Ramos (cell line): ENCODE measurements around the gene AJAP1.

ENCODE experiments used
- in situ Hi-C: fragments of 300-500 bp; cut with MboI; formaldehyde crosslinking; loops from one replicate; pipeline ENCODE4 v1.14.3; 2022; ENCODE audit warnings: low sequenced_read_pairs; ENCODE audit not compliant: unreplicated experiment

AJAP1 gene

DNA sequence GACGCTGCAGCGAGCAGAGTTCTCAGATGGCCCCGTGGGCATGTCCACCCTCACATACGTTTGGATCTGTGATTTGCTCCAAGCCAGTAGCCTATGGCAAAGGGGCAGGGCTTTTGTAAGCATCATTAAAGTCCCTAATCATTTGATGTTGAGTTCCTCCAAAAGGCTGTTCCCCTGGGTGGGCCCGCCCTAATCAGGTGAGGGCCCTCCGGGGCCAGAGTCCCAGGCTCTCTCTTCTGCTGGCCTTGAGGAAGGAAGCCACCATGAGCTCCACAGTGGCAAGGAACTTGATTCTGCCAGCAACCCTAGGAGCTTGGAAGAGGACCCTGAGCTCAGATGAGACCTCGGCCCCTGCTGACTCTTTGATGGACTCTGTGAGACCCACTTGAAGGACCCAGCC, 25.4 kb upstream of the AJAP1 start:
- in situ Hi-C loops: no loop called here

DNA sequence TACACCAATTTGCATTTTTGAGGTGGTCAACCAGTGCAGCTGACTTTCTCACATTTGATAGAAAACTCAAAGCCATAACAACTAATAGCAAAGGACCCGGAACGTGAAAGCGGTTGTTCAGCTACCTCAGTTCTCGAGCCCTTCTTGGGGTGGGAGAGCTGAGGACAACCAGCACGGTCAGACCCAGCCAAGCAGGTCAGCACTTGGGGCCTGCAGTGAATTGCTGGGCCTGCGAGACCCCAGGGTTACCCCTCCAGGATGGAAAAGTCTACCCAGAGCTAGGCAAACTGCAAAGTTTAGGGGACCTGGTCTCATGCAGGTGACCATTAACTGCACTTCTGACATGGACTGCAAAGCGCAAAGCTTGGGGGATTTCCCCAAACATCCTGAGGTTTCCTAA, 23.8 kb upstream of the AJAP1 start:
- in situ Hi-C loops: no loop called here

DNA sequence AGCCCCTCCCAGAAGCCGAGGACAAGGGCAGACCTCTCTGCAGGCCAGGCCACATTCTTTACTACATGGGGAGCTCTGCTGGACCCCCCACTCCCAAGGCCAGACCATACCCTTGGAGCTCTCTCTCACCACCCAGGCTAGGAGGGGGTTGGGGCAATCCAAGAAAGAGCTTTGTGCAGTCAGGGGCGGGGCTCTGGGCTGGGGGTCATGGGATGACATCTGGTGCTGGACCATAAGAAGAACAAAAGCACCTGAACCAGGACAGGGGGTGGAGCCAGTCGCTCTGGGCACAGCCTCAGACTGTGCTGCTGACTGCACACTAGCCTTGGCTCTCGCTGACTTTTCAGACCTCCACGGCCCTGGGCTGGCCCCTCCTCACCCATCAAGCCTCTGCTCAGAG, 23.1 kb upstream of the AJAP1 start:
- in situ Hi-C loops: no loop called here

DNA sequence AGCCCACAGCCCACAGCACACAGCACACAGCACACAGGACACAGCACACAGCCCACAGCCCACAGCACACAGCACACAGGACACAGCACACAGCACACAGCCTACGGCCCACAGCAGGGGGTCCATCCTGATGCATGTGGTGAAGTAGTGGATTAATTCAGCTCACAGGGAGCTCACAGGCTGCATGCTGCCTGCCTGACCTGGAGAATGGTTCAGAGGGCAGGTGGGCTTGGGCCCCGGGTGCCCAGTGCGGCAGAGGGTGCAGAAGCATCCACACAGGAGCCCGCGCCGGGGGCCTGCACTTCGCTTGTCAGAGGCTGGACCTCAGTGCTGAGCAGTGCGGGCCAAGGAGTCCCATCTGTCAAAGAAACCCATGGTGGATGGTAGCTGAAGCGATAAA, 21.1 kb upstream of the AJAP1 start:
- in situ Hi-C loops: no loop called here

DNA sequence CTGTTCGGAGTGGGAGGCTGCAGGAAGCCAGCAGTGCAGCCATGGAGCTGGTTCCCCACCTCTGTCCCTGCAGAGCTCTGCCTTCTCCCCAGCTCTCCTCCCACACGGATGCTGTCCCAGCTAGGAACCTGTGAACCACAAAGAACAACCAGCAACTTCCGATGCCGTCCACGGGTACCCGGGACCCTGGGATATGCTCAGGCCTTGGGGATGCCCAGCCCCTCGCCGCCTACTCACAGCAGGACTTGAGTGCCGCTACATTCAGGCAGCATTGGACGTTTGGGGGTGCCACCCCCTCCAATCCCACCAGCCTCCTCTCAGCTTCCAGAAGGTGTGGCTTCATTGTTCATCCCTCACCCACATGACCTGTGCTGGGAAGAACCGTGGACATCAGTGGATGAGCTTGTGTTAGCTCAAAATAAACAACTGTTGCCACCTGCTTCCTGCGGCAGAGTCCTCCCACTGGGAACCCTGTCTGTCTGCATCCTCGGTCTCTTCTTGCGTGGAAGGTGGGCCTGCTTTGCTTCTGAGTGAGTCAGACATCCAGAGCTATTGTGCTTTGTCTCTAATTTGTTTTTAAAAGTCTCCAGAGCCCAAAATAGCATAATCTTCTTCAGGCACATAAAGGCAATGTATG, 20.1 kb upstream of the AJAP1 start:
- in situ Hi-C loops: no loop called here

DNA sequence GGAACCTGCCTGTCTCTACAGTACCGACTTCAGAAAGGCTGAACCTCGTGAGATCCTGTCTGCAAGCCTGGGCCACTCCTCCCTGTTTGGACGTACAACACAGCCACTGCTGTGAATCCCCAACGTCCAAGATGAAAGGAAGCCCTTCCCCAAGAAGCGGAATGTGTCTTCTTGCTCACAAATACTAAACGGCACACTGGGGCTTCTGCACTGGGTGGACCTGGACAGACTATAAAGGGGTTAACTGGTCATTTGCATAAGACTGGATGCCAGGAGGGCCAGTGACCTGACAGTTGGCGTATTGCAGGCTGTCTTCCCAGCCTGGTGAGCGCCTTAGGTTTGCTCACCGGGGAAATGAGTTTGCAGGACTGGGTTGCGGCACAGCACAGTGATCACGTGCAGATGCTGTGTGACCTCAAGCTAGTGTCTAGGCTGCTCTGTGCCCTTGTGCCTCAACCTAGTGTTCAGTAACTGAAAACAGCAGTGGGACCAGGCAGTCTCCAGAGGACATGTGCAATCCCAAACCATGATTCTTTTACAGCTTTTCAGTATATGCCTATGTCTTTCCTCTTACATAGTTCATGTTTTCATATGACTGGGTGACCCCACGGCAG, 19.5 kb upstream of the AJAP1 start:
- in situ Hi-C loops: no loop called here

DNA sequence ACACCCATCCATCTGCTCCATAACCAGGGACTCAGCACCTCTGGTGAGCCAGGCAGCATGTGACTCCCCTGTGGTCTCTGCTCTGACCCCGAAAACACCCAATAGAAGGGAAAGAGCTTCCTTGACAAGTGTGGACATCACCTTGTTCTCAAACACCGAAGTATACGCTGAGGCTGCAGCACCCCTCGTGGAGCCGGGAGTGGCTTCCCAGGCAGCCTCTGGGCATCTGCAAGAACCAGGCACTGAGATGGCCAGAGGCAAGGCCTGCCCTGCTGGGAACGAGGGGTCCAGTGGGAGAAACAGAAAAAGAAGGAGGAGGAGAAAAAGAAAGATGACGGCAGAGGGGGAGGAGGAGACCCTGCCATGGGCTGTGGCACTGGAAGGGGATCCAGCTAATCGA, 18.2 kb upstream of the AJAP1 start:
- in situ Hi-C loops: no loop called here

DNA sequence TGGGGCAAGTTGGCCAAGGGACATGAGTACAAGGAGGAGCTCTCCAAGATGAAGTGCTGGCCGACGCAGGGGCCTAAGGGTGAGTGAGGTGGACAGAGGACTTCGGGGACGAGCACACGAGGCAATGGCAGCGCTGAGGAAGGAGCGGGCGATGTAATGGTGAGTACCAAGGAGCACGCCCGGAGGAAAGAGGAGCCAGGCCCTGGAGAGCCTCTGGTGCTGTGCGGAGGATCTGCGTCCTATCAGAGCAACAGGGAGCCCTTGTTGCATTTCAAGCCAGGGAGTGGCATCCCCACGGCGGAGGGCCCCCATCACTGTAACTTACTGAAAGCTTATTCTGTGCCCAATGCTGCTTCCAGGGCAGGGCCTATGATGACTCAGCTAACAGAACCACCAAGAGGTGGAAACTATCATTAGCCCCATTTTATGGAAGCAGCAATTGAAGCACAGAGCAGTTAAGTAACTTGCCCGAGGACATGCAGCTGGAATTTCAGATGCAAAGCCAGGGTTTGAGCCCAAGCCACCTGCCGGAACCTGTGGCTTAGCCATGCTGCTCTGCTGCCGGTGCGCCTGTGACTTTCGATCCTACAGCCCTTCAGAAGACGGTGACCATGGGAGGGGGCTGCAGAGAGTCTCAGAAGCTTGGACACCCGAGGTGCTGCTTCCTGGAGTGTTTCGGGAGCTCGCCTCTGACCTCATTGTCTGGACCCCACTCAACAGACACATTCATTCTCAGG, 17.6 kb upstream of the AJAP1 start:
- in situ Hi-C loops: no loop called here

DNA sequence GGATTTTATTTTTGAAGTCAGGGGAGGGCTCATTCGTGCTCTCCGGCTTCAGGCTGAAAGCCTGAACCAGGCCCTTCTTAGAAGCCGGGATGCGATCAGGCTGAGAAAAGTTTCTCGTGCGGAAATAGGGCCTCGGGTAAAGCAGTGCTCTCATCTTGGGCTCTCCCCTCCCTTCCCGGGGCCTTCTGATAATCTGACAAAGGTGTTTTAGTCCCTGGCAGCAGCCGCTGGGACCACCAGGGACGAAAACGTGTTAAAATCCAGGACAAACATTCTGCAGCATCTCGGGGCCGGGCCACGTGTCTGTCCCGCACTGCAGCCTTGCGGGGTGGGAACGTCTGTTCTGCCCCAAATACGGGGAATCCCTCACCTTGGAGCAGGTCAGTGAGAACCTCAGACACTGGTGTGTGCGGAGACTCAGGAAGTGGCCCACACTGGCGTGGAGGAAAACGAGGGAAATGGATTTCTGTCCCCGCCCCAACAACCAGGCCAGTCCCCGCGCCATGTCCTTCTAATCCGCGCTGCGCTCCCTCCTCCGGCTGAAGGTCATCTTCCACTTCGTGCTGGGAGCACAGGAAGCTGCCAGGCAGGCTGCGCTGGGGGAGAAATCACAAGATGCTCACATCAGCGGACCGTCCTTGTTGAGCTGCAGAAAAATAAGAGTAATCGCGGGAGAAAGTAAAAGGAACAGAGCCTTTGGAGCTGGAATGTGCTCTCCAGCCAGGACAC, 16.6 kb upstream of the AJAP1 start:
- in situ Hi-C loops: no loop called here

DNA sequence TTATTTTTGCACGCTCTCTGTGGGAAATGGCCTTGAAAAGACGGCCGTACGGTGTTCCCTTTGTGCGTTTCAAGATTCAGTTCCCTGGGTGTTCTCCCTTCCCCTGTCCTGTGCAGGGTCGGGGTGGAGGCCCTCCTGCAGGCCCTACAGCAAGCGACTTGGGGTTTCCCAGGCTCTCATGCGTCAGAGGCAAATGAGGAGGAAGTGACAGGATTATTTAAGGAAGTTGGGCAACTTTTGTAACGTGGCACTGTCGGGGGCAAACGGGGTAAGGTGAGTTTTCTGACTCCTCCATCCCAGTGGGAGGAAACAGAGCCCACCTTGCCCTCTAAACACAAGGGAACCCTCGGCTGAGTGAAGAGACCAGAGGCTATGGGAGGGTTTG, 16.1 kb upstream of the AJAP1 start:
- in situ Hi-C loops: no loop called here

DNA sequence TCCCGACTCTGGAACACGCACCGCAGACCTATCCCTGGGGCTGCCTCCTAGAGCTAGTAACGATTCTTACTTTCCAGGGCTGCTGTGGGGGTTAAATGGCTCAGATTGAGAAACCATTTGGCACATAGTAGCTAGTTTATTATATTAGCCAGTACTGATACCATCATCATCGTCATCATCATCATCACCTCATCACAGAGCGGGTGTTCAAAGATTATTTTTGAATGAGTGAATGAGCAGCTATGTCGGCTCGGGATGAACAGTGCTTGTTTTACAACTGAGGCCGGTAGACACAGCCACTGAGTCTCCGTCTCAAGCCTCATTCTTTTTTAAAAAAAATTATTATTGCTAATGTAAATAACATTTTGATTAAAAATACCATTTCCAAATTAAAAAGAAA, 13.5 kb upstream of the AJAP1 start:
- in situ Hi-C loops: no loop called here

DNA sequence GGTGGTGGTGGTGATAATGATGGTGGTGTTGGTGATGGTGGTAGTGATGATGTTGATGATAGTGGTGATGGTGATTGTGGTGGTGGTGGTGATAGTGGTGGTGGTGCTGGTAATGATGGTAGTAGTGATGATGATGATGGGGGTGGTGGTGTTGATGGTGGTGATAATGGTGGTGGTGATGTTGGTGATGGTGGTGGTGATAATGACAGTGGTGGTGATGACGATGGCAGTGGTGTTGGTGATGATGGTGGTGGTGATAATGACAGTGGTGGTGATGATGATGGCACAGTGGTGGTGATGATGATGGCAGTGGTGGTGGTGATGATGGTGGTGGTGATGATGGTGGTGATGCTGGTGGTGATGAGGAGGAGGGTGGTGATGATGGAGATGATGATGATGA, 7.0 kb upstream of the AJAP1 start:
- in situ Hi-C loops: no loop called here

DNA sequence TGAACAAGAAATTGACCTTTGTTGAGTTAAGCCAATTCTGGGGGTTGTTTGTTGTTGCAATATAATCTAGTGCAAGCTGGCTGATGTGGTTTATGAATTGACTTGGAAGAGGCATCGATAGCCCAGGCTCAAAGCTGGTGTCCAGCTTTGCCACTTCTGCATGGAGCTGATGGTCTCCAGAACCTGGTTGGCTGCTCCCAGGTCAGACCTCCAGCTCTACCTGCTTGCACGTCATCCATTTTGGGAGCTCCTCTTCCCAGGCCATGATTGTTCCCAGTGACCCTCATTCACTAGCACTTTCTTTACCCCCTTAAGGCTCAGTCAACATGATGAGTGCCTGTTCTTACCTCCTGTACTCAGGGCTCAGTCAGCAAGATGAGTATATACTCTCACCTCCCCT, 5.8 kb upstream of the AJAP1 start:
- in situ Hi-C loops: no loop called here

DNA sequence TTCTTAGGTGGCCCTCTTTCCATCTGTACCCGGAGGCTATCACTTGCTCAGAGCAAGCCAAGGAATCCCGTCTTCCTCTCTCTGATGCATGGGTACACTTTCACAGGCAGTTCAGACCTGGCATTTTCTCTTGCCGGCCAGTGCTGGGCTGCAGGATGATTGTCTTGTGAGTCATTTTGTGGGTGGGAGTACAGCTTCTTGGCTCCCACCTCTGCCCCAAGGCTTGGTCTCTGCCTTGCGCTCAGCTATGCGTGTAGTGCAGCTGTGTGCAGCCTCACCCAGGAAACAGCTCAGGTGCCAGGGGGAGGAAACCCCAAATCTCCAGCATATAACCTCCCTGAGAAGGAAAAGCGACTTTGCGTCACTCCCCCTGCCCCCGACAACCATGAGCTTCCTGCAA, 3.9 kb upstream of the AJAP1 start:
- in situ Hi-C loops: loop anchor here (25.0 kb wide), 1 partner anchor 162 kb away; no protein-coding TSS in a partner anchor

DNA sequence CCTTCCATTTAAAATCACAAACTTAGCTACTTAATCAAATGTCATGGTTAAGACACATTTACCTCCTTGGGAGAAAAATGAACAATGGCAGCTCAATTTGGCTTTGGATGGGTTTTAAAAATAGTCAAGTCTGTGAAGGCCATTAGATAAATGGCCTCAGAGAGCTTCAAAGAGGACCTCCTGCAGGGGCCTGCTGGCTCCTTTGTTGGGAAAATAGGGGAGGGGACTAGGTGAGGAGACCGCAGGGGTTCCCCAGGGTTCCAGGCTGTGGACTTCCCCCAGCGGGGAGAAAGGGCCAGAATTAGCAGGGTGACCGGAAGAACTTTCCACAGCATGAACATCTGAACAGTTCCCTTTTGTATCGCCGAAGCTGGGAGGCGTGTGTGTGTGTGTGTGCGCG, 3.4 kb upstream of the AJAP1 start:
- in situ Hi-C loops: loop anchor here (25.0 kb wide), 1 partner anchor 161 kb away; no protein-coding TSS in a partner anchor

DNA sequence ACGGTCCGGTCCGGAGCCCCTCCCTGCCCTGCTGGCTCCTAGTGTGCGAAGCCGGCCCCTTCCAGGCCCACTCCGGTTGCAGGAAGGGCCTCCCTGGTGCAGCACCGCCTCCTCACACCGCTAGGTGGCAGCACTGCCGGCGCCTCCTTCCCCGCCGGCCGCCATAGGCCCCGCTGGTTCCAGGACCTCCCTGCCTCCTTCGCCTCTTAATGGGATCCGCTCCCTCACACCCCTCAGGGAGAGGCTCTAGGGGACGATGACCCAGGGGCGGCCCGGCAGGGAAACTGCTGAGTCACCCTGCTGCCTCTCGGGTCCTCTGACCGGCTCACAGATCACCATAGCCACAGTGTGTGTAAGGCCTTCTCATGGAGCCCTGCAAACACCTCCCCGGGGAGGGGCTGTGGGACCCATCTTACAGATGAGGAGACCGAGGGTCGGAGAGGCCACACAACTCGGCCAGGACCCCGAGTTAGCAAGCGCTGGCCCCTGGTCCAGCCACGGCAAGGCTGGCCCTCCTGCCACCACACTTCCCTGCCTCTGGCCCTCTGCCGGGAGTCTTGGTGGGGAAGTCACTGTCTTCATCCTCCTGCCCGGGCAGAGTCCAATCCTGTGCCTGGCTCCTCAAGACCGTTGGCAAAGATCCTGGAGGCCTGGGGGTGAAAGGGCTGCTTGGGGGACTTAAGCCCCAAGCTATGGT, 1.6 kb upstream of the AJAP1 start:
- in situ Hi-C loops: loop anchor here (25.0 kb wide), 1 partner anchor 160 kb away; no protein-coding TSS in a partner anchor

DNA sequence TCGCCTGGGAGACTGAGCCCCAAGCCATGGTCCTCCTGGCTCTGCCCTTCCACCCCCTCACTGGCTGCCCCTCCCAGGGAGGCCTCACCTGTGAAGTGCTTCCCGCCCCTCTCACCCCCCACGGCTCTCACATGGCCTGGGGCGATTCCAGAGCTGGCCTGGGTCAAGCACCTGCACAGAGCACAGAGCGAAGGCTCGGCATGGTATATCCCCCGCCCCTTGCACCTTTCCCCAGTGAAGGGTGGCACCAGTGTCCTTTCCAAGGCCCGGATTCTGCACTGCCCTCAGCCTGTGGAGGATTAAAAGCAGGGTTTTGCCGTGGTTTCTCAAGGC, 1.1 kb upstream of the AJAP1 start:
- in situ Hi-C loops: loop anchor here (25.0 kb wide), 1 partner anchor 159 kb away; no protein-coding TSS in a partner anchor

DNA sequence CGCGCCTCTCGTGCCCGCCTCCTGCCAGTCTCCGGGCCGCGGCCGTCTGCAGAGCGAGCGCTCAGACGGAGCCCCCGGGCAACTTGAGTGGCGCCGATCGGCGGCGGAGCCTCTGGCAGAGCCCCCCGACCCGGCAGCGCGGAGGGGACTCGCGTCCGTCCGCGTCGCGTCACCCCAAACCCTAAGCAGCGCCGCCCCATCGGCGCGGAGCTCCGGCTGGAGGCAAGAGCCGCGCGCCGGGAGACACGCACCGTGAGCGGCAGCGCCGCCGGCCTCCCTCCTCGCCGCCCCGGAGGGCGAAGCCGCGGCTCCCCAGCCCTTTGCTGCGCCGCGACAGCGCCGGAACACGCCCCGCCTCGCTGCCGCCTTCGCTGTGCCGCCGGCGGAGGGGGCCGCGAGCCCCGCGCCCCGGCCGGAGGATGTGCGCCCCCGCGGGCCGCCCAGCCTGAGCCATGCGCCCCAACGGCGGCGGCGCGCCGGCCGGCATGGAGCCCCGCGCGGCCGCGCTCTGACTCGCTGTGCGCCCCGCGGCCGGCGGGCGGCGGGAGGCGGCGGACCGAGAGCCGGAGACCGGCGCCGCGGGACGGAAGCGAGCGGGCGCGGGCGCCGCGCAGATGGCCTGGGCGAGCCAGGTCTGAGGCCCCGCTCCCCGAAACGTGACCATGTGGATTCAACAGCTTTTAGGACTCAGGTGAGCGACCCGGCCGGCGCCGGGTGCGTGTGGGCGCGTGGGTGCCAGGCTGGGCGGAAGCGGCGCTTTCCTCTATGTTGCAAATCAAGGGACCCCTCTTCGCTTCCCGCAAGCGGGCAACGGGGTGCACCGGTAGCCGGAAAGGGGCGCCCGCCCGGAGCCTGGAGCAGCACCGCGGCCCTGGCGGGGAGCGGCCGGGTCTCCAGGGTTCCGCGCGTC, 610 bp downstream of the AJAP1 start:
- in situ Hi-C loops: loop anchor here (25.0 kb wide), 1 partner anchor 157 kb away; no protein-coding TSS in a partner anchor
